Measurements from ENCODE around the gene TIGAR.

Gene TIGAR

DNA sequence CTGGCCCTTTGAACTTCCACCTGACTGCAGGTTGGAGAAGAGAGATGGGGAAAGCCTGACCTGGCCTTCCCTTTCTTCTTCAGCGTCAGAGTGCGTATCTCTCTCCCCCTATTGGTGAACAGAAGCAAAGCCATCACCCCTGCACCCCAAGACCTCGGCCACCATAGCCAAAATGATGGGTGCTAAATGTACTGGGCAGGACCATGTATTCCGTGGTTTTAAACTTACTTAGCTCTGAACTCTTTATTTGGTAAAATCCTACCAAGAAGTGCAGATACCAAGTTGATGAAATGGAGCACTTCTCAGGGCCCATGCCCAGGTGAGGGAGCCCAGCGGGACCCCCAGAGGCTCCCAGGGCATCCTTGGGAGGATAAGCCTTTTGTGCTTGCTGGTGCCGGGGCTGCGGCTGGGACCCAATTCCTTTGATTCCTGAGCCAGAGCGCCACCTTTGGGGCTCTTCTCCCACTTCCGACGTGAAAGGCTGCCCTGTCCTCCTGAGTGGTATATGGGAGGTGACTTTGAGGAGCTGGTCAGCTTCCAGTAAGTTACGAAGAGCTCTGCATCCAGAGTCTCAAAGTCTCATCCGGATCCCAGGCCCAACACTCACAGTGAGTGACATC is 38.0 kb upstream of the TIGAR start:
- DNase-seq = no peak

DNA sequence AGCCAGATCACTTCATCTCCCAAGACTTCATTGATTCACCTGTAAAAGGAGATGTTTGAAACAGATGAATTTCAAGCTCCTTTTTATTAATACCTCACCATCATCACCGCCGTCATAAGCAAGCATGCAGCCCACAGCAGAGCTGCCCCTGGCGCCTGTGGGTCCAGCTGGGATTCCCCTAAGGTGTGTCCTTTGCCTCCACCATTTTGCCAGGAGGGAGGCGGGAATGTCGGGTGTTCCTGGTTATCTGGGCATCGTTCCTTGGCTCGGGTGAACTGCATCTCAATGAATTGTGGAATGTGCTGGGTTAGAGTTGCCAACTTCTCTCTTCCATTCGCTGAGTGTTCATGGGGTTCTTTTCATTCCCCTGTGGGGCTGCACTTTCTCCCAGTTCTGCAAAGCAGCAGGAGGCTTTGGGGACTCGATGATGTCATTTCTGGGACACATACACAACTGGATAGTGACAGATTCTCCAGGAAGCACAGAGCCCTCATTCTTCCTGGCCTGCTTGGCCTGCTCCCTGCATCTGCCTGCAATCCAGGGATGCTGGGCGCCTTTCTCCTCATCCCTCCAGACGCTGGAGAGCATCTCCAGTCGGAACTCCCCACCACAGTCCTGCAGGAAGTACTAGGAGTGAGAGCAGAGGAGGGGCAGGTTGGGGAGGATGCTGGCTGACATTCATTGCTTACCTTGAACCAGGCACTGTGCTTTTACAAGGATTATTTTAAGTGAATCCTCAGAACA is 37.3 kb upstream of the TIGAR start:
- no peak for DNase-seq

DNA sequence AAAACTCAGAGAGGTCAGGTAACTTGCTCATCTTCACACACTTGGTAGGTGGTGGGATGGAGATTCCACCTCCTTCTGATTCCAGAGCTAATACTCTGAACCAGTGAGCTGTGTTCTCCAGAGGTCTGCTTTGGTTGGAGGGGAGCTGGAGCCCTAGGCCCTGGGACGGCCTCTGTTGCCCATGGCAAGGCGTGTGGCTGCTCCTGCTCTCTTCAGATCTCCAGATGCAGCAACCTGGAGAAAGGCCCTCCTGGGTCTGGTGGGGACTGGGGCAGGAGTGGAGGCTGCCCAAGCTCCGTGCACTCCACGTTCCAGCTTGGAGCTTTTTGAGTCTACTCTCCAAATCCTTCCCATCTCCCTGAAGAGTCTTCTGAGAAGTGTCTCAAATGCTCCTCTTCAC is 36.7 kb upstream of the TIGAR start:
- DNase-seq = no peak

DNA sequence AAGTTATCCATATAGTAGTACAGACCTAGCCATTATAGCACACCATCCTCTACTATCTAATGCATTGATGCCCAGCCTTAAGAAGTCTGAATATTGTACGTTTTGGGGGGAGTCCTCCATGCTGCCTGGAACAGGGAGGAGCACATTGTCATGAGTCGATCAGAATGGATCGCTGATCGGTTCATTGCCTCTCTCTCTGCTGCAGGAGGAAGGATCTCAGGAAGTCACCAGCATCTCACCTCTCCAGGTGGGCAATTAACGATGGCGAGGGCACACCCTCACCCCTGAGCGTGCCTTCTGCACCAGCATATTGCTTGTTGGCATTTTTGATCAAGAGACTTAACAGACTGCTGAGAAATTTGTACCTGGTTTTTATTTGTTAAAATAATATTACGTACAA is 35.9 kb upstream of the TIGAR start:
- no peak for DNase-seq

DNA sequence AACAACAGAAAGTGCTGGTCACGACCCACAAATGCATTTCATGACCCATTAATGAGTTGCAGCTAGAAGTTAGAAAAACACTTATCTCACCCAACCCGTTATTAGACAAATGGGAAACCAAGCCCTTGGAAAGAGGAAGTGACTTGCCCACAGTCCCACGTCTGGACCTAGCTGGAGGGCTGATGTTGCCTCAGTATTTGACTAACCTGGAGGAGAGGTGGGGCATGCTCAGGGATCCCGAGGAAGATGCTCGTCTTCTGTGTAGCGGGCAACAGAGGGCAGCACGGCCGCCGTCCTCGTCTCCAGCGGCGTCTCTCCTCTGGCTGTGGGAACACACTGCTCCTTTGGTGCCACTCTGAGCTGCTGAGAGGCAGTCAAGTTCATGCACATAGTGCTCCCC is 34.8 kb upstream of the TIGAR start:
- DNase-seq = no peak

DNA sequence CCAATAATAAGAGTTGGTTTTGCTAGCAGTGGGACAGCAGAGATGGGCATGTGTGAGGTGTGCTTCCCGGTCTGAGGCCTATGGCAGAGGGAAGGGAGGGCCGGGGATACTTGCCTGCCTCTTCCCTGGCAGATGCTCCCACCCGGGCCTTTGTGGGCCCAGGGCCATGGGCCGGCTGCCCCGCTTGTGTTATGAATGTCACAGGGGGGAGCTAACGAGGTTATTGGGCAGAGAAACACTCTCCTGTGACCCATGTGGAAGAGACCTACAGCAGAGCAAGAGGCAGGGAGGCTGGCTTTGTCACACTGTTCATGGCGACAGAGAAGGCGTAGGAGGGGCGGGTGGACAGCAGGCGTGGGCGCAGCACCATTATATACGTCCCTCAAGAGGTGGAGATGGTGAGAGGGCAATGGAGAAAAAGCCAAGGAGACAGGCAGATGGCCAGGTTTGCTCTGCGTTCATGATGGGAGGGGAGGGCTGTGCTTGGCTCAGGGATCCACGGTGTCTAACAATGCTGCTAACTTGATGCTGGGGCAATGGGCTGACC is 34.2 kb upstream of the TIGAR start:
- no peak for DNase-seq

DNA sequence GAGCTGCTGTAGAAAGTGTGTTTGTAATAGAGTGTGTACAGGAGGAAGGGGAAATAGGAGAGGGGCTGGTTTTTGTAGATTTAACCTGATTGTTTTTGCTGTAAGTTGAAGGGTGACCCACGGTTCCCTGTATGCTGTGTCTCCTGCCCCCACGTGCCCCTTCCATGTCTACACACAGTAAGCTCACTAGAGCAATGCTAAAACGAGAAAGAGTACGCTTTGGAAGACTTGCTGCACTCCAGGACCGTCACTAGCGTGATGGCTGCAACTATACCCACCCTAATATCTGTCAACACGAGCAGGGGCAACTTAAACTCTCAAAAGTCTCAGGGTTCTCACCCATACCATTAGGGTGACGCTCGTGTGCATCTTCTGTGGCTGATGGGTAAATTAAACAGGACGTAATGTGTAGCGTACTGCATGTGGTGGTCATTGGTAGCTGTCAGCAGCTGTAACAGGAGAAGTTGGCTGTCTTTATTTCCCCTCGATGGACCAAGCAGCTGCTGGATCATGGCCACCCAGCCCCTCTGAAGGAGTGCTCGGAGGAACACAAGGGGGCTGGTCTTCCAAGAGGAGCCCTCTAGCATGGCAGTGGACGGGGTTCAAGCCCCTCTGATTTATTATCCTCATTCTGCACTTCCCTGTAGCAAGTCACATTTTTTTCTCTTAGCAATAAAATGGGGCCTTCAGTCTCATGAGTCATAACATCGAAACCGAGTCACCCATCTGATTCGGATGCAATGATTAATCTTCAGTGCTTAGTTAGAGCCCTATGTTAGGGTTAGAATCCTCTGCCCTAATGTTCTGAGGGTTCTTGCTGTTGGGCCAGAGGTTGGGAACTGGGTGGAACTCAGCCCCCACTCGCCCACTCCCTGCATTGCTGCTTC is 33.4 kb upstream of the TIGAR start:
- DNase-seq = peak; percentile 27

DNA sequence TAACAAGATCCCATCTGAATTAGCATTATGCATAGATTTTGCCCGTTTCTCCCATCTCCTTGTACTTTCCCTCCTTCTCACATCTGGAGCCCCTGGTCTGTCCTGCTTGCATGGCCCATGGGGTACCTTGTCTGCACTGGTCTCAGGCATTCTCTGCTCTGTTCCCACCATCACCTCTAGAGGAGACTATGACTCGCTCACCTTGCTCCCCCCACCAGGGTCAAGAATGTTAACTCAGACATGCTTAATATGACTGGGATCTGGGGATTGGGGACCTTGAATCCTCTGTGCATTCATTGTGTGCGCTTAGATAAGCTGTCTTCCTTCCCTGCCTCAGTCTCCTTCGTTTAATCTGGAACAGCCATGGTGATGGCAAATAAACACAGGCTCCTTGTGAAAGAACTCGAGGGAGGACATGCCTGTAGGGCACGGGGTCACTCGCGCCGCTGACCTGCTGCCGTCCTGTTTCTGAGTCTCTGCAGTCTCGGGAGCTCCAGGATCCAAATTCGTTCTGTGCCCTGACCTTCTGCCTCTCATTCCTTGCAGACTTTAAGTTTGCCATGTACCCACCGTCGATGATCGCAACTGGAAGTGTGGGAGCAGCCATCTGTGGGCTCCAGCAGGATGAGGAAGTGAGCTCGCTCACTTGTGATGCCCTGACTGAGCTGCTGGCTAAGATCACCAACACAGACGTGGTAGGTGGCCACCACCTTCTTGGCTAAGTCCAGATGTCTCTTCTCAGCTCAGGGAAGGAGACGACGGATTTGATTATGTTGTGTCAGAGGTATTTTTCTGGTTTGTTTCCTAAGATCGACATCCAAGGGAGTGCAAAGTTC is 32.5 kb upstream of the TIGAR start:
- DNase-seq = no peak

DNA sequence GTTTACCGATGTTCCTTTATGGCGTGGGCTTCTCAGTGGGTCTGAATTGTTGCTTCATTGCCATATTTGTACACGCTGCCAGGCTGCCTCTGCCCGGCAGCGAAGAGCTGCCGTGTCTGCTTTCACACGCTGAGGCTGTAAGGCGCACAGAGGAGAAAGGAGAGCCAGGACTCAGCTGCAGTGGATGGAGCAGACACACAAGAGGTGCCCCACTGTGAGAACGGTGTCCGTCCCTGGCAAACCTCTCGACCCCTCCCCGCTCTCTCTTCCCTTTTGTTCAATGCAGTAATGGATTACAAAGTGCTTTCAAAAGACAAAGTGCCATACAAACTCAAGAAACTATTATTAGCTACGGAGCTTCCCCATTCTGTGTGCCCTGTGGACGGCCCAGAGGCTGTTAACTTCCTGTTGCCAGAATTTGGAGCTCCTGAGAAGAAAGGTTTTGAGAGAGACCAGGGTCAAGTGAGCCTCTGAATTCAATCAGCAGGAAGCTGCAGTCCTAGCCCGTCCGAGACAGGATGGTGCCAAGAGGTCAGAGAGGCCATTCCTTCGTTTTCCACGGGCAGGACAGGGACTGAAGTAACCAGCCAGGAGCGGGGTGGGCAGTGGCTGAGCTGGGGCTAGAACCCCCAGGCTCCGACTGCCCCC is 31.7 kb upstream of the TIGAR start:
- no peak for DNase-seq

DNA sequence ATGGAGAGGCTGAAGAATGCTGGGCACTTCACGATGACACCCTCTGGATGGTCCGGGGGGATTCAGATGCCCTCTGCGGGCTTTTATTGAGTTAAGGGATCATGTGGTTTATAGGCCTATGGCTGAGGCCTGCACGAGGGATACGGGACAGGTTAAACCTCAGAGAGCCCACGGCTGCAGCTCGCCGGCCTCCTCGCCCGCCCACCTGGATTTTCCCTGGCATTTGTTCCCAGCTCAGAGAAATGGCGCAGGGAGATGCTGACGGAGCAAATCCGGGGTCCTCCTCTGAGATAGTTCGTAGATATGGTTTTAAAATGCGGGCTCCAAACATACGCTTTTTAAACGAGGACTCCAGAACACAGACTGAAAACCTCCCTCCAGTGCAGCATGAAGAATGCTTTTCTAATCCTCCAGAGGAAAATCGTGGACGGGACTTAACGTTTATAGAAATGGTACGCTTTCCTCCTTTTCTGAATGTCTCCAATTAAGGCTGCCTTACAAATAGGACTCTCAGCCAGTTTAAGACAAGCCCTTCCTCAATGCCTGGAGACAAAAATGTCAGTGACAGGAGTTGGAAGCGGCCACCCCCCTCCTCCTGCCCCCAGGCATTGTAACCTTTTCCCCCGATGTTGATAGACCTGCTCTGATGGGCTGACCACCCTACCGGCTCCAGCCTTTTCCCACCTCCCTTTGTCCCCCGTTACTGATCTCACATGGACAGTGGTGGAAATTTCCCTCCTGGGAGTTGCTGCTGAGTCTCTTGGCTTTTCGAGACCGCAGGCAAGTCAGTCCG is 30.8 kb upstream of the TIGAR start:
- DNase-seq = no peak

DNA sequence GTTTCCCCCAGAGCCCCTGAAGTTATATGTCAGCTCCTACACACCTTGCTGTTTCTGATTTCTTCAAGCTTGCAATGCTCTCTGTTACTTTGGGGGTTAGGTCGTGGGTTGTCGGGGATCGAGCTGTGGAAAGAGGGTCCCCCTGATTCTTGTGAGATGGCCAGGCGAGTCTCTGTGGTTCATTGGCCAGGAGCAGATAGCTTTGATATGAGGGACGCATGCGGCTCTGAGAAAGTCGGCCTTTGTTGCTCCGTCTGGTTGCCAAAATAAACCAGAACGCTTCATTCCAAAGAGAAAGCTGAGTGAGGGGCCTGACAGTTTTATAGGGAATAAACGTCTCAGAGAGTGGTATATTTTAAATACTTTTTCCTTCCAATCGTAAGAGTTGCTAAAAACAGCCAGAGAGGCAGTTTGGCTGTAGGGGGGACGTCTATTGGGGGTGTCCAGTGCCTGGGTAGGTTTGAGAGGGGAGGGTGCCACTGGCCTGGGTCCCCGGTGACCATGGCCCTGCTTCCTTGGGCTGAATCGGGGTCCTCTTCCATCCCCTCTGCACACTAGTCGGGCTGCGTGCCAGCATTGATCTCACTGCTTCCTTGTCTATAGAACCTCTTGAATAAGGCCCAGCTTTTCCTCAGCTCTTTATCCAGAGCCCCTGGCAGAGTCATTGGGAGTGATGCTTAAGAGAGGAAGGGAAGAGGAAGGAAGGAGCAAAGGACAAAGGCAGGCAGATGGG is 28.5 kb upstream of the TIGAR start:
- no peak for DNase-seq

DNA sequence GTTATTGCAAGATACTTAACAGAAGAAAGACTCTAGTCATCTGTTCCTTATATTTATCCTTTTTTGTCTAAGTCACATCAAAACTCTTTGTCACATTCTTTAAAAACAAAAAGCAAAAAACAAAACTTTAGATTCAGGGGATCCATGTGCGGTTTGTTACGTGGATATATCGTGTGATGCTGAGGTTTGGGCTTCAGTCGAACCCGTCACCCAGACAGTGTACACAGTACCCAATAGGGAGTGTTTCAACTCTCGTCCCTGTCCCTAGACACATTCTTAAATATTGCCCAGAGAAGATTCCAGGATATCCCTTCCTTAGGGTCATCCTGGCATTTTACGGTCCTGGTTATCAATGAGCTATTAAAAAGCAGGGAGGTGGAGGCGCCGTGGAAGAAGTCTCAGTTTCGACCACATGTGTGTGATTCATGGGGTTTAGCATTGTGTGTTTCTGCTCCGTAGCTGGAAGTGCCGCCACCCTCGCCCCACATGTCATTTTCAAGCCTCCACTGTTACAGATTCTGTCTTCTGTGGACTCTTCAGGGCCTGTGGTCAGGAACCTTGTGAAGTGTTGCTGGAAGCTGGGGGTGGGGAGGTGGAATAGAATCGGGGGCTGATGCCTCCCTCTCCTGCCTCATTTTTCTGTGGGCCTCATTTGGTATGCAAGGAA is 27.6 kb upstream of the TIGAR start:
- peak; percentile 33 for DNase-seq

DNA sequence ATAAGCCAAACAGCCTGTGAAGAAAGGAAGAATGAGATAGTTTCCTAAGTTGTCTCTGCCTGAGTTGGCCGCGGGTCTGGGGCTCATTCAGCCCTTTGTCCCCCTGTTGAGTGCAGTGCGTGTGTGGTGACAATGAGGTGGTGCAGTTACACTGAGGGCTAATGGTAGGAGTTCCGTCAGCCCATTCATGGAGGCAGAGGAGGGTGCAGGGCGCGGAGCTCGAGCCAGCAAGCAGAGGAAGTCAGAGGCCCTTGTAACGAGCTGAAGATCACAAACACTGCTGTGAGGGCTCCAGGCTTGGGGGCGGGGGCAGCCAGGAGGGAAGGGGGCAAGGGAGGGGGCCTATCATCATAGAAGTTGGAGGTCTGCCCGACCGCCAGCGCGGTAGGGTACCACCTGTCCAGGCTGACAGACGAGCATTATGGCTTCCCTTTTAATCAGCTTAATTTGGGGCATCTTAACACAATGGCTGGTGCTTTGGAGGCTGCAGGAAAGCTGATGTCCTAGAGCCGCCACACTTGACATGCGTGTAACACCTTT is 27.0 kb upstream of the TIGAR start:
- peak; percentile 22 for DNase-seq

DNA sequence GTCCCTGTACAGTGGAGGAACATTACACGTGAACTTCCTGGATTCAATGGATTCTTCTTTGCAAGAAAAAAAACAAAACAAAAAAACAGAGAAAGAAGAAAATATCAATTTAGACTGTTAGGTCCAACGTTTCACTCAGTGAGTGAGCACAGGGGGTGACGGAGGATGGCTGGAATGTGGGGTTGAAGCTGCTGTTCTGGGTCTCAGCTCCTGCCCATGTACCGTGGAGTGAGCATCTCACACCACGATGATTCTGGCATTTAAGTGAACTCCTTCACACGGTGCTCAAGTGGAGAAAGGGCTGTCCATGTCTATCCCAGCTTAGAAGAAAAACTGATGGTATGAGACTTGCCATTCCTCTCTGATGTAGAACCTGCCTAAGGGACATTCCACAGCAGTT is 24.3 kb upstream of the TIGAR start:
- DNase-seq = no peak

DNA sequence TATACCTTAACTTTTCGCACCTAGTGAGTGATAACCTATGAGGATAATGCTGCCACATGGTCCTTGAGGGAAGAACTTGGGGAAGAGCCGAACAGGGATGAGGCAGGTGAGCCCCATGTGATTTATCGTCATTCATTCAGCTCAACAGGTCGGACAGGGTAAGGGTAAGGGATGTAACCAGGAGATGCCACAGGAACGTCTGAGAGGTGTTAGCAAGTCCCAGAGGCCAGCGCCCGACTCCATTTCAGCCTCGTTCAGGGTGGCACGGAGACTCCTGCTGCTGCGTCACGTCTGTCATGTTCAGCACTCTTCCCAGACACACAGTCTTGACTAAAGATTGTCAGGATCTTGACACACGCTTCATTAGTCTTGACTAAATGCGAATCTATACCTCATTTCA is 23.4 kb upstream of the TIGAR start:
- no peak for DNase-seq

DNA sequence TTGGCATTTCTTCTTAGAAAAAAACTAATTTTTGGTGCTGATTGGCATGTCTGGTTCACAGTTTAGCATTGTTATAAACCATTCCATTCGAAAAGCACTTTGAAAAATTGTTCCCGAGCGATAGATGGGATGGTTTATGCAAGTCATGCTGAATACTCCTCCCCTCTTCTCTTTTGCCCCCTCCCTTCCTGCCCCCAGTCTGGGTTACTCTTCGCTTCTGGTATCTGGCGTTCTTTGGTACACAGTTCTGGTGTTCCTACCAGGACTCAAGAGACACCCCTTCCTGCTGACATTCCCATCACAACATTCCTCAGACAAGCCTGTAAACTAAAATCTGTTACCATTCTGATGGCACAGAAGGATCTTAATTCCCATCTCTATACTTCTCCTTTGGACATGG is 20.1 kb upstream of the TIGAR start:
- DNase-seq = no peak

DNA sequence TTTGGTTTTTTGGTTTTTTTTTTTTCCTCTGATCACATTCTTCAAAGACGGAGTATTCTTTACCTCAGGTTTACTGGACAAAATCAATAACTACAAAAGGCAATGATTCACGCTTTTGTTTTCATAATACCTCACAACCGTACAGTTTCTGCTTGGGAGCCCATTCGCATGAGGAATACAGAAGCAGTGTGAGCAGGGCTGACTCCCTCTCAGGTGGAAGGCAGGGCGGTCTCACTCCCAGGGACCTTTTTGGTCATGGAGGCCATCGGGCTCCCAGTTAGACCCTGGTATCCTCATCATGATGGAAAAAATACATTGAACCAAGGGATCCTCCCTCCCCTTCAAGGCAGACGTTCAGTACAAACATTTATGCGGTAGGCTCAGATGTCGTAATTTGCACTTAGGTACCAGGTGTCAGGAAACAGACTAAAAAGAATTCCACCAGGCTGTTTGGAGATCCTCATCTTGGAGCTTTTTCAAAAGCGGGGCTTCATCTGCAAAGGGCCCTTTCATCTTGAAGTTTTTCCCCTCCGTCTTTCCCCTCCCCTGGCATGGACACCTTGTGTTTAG is 19.0 kb upstream of the TIGAR start:
- no peak for DNase-seq

DNA sequence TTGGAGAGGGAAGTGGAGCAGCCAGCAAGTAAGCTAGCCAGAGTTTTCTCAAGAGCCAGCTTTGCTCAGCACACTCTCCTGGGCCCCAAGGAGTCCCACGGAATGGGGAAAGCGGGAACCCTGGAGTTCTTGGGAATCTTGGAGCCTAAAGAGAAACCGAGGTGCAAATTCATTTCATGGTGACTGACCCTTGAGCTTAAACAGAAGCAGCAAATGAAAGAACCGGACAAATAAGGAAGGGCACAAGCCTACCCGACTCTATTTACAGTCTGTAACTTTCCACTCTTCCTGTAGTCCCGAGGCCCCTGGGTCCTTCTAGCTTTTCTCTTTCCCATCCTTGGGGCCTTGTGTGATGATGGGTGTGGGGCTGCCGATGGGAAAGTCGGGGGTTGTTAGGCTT is 18.1 kb upstream of the TIGAR start:
- DNase-seq = no peak

DNA sequence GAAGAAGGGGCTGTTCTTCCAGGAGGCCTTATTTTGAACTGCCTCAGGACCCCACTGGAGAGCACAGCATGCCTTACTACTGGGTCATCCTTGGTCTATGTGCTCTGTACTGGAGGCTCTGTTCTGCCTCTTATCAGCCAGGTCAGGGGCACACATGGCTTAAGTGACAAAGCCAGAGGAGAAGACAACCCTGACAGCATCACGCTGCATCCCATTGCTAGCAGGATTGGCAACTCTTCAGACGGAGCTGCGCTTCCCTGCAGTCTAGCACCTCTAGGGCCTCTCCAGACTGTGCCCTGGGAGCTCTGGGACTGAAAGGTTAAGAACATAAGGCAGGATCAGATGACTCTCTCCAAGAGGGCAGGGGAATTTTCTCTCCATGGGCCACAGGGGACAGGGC is 17.3 kb upstream of the TIGAR start:
- DNase-seq = no peak

All from CD4-positive, alpha-beta T cell treated with Interleukin-17A for 4 hours (primary cell).